ENCODE data around the gene ACVR1.

The ACVR1 gene

DNA sequence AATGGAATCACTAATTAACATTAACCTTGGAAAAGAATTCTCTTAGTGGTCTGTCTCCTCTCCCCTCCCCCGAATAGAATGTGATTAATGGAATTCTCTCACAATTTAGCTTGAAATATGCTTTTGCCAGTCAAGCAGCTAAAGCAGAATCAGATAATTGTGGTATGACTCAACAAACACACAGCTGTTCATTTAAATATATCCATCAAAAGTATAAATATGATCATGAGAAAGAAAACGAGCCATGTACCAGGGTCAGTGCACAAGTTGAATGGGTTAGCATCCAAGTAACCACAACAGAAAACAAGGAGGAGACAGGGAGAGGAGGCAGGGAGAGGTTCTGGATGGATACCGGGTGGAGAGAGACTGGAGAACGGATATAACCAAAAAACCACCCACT lies 66.9 kb downstream of the ACVR1 start:
- TF ChIP-seq, protein P1, sequence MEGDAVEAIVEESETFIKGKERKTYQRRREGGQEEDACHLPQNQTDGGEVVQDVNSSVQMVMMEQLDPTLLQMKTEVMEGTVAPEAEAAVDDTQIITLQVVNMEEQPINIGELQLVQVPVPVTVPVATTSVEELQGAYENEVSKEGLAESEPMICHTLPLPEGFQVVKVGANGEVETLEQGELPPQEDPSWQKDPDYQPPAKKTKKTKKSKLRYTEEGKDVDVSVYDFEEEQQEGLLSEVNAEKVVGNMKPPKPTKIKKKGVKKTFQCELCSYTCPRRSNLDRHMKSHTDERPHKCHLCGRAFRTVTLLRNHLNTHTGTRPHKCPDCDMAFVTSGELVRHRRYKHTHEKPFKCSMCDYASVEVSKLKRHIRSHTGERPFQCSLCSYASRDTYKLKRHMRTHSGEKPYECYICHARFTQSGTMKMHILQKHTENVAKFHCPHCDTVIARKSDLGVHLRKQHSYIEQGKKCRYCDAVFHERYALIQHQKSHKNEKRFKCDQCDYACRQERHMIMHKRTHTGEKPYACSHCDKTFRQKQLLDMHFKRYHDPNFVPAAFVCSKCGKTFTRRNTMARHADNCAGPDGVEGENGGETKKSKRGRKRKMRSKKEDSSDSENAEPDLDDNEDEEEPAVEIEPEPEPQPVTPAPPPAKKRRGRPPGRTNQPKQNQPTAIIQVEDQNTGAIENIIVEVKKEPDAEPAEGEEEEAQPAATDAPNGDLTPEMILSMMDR (IDR thresholded peaks at IDR 0.05; ENCODE audit: extremely low read depth, missing control alignments) = no peak
- no peak for DNase-seq (ENCODE audit: low spot score)

DNA sequence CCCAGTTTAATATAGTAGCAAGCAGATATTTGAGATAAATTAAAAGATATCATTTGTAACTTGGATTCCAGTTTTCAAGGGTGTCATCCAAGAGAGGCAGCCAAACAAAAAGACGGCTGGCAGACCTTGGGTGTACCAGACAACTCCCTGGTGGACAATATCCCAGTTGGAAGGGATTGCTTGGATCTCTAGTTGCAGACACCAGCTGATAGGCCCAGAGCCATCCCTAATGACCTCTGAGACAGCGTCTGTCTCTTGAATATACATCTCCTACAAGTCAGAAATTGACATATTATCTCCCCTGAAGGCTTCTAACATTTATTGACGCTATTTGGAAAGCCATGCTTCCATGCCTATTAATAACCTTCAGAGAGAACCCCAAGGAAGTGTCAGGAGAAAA lies 67.7 kb downstream of the ACVR1 start:
- DNase-seq (ENCODE audit: low spot score) = no peak
- TF ChIP-seq, protein P1 (IDR thresholded peaks at IDR 0.05; ENCODE audit: extremely low read depth, missing control alignments) = no peak

DNA sequence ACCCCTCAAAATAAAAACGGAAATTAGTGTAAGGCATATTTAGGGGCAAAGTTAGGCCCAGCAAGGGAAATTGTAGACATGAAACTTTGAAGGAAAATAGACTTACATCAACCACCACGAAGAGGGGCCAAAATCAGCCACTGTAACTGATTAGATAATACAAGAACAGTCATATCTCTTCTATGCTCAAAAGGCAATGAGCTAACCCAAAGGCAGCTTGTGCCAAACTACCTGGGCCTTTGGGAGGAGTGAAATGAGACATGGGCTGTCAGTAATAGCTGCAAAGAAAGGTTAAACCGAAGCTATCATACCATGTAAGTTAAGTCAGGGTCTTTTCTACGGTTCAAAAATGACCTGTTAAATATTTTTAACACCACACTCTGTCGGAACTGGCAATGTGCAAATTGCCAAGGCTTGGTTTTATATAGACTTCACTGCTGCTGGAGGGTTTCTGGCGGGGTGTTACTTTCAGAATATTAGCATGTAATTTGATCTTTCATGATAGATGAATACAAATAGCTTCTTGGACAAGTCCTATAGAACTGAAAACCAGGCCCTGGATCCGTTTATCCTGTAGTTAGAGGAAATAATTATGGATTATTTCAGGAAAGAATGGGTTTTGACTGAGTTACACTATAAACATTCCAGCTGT lies 69.6 kb downstream of the ACVR1 start:
- DNase-seq (ENCODE audit: low spot score) = no peak
- TF ChIP-seq, protein P1 (IDR thresholded peaks at IDR 0.05; ENCODE audit: extremely low read depth, missing control alignments) = no peak

DNA sequence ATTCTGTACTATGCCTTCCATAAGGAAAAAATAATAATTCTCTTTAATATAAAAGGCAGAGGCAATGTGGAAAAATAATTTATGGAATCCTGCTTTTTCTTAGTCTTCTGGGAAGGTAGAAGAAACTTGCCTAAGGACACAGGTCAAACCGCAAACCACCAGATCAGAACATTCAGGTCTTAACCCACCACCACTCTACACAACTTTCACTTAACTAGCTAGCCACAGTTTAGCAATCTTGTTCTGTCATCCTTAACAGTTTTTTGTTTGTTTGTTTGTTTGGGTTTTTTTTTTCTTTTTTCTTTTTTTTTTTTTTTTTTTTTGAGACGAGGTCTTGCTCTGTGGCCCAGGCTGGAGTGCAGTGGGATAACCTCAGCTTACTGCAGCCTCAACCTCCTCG lies 70.6 kb downstream of the ACVR1 start:
- TF ChIP-seq, protein P1 (IDR thresholded peaks at IDR 0.05; ENCODE audit: extremely low read depth, missing control alignments) = no peak
- no peak for DNase-seq (ENCODE audit: low spot score)

DNA sequence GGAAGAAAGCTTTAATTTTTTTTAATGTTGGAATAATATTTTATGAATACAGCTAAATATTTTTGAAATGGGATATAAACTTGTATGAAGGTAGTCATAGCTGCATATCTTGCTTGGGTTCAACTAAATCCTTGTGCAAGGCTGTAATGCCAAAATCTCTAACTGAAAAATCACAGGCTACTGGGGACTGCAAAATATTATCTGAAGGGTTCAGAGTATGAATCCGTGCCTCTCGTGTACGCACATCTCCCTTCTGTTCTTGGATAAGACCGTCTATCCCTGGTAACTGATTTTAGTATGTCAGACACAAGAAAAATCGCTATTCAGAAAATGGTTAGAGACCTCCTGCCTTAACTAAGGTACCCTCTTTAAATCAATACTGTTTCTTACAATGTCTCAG lies 71.8 kb downstream of the ACVR1 start:
- TF ChIP-seq, protein P1 (IDR thresholded peaks at IDR 0.05; ENCODE audit: extremely low read depth, missing control alignments) = no peak

DNA sequence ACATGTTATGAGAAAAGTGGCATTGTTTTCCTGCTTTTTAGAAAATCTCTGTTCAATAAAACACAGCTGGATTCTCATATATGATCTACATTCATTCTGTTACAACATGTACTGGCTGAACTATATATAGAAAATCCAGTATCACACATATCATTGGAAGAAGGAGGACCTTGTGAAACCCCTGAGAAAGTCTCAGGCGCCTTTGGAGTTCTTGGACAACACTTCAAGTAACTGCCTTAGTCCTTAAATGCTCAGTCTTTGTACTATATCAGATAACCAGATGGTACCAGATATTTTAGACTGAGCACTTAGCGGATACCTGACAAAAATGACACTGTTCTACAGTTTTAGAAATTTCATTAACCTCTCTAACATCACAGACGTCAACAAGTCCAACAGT lies 72.2 kb downstream of the ACVR1 start:
- DNase-seq (ENCODE audit: low spot score) = no peak
- TF ChIP-seq, protein P1 (IDR thresholded peaks at IDR 0.05; ENCODE audit: extremely low read depth, missing control alignments) = no peak

More for the DNA sequence above, 71.8 kb downstream of the ACVR1 start:
- DNase-seq (ENCODE audit: low spot score) = no peak

DNA sequence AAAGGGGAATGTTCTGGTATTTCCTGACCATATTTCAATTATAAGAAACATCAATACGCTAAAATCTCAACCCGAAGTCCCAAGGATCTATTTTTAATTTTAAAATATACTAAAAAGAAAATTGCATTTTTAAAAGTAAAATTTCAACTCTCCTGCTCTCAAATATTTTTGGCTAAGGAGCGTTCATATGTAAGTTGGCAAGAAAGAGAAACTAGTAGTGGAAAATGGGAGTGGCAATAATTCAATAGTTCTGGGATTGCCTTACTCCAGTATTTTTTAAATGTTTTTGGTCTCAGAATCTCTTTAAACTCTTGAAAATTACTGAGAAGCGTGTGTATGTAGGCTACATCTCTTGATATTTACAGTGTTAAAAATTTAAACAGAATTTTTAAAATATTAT lies 72.7 kb downstream of the ACVR1 start:
- TF ChIP-seq, protein P1 (IDR thresholded peaks at IDR 0.05; ENCODE audit: extremely low read depth, missing control alignments) = no peak
- DNase-seq (ENCODE audit: low spot score) = no peak
